ENCODE results near the gene TMEM59L.

DNA sequence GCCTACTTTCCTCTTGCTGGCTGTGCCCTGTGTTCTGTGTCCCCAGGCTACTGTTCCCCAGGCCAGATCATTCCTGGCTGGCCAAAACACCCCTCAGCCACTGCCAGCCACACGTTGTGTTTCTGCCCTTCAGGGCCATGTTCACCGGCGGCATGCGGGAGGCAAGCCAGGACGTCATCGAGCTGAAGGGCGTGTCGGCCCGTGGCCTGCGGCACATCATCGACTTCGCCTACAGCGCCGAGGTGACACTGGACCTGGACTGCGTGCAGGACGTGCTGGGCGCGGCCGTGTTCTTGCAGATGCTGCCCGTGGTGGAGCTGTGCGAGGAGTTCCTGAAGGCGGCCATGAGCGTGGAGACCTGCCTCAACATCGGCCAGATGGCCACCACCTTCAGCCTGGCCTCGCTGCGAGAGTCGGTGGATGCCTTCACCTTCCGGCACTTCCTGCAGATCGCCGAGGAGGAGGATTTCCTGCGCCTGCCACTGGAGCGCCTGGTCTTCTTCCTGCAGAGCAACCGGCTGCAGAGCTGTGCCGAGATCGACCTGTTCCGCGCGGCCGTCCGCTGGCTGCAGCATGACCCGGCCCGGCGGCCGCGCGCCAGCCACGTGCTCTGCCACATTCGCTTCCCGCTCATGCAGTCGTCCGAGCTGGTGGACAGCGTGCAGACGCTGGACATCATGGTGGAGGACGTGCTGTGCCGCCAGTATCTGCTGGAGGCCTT, 55.0 kb downstream of the TMEM59L start:
- TF ChIP-seq POLR2A (IDR thresholded peaks at IDR 0.05; ENCODE audit: low read length) = no peak
- TF ChIP-seq GATA1 (IDR thresholded peaks at IDR 0.05; ENCODE audit: low read depth, low read length) = no peak

All from erythroblast (primary cell).